ENCODE measurements around the gene FGF3.

The FGF3 gene

GRCh38 chr11:69841170-69841858 lies 22.1 kb upstream of the FGF3 start:
- no peaks in the 10 kb centered on the region for H3K36me3 Mint-ChIP-seq (ENCODE audit: insufficient read depth)
- DNase-seq (ENCODE audit: low spot score in 2 of 2) (no peak), ATAC-seq (replicated peaks; ENCODE audit: extremely low read depth, poor library complexity, severe bottlenecking) (no peak)
- peaks cover 5% of the 10 kb centered on the region for H3K4me1 Mint-ChIP-seq
- no peaks in the 10 kb centered on the region for H3K9me3 Mint-ChIP-seq
- peak overlapping the region; percentile 73 for H3K27ac Mint-ChIP-seq (ENCODE audit: low read depth)
- H3K27me3 Mint-ChIP-seq = peaks cover 11% of the 10 kb centered on the region
- H3K4me3 Mint-ChIP-seq = no peak overlapping the region

- DNase-seq (ENCODE audit: low spot score in 2 of 2) = no peak
- Mint-ChIP-seq H3K4me3 (no peak overlapping the region), H3K27me3 (peaks cover 19% of the 10 kb centered on the region), H3K9me3 (no peaks in the 10 kb centered on the region), H3K27ac (ENCODE audit: low read depth) (peak overlapping the region; percentile 73), H3K36me3 (ENCODE audit: insufficient read depth) (no peaks in the 10 kb centered on the region), H3K4me1 (peaks cover 5% of the 10 kb centered on the region)
- no peak for ATAC-seq (replicated peaks; ENCODE audit: extremely low read depth, poor library complexity, severe bottlenecking)
Measured at GRCh38 chr11:69840371-69841169, 21.4 kb upstream of the FGF3 start.

- H3K27ac Mint-ChIP-seq (ENCODE audit: low read depth) = no peak overlapping the region
- no peak for DNase-seq (ENCODE audit: low spot score in 2 of 2)
- H3K4me3 Mint-ChIP-seq = no peak overlapping the region
- no peaks in the 10 kb centered on the region for H3K9me3 Mint-ChIP-seq
- no peaks in the 10 kb centered on the region for H3K36me3 Mint-ChIP-seq (ENCODE audit: insufficient read depth)
- peaks cover 29% of the 10 kb centered on the region for H3K27me3 Mint-ChIP-seq
- peaks cover 5% of the 10 kb centered on the region for H3K4me1 Mint-ChIP-seq
- no peak for ATAC-seq (replicated peaks; ENCODE audit: extremely low read depth, poor library complexity, severe bottlenecking)
Measured at GRCh38 chr11:69839516-69839915, 20.3 kb upstream of the FGF3 start.

- Mint-ChIP-seq H3K4me3 (no peak overlapping the region), H3K4me1 (peaks cover 5% of the 10 kb centered on the region), H3K9me3 (no peaks in the 10 kb centered on the region), H3K27me3 (peaks cover 47% of the 10 kb centered on the region), H3K36me3 (ENCODE audit: insufficient read depth) (no peaks in the 10 kb centered on the region), H3K27ac (ENCODE audit: low read depth) (no peak overlapping the region)
- DNase-seq (ENCODE audit: low spot score in 2 of 2) (no peak), ATAC-seq (replicated peaks; ENCODE audit: extremely low read depth, poor library complexity, severe bottlenecking) (no peak)
Measured at GRCh38 chr11:69837791-69838190, 18.6 kb upstream of the FGF3 start.

GRCh38 chr11:69836401-69836800 lies 17.2 kb upstream of the FGF3 start:
- H3K9me3 Mint-ChIP-seq = no peaks in the 10 kb centered on the region
- ATAC-seq (replicated peaks; ENCODE audit: extremely low read depth, poor library complexity, severe bottlenecking) (no peak), DNase-seq (ENCODE audit: low spot score in 2 of 2) (no peak)
- no peaks in the 10 kb centered on the region for H3K36me3 Mint-ChIP-seq (ENCODE audit: insufficient read depth)
- H3K27me3 Mint-ChIP-seq = peaks cover 60% of the 10 kb centered on the region
- H3K27ac Mint-ChIP-seq (ENCODE audit: low read depth) = no peak overlapping the region
- H3K4me1 Mint-ChIP-seq = peaks cover 2% of the 10 kb centered on the region
- H3K4me3 Mint-ChIP-seq = no peak overlapping the region

- Mint-ChIP-seq H3K27me3 (peaks cover 66% of the 10 kb centered on the region), H3K9me3 (no peaks in the 10 kb centered on the region), H3K36me3 (ENCODE audit: insufficient read depth) (no peaks in the 10 kb centered on the region), H3K27ac (ENCODE audit: low read depth) (no peak overlapping the region), H3K4me3 (no peak overlapping the region), H3K4me1 (no peaks in the 10 kb centered on the region)
- no peak for ATAC-seq (replicated peaks; ENCODE audit: extremely low read depth, poor library complexity, severe bottlenecking)
- no peak for DNase-seq (ENCODE audit: low spot score in 2 of 2)
Measured at GRCh38 chr11:69834811-69835800, 15.9 kb upstream of the FGF3 start.

GRCh38 chr11:69834251-69834650 lies 15.0 kb upstream of the FGF3 start:
- Mint-ChIP-seq H3K4me1 (no peaks in the 10 kb centered on the region), H3K27ac (ENCODE audit: low read depth) (no peak overlapping the region), H3K4me3 (no peak overlapping the region), H3K9me3 (no peaks in the 10 kb centered on the region), H3K27me3 (peaks cover 66% of the 10 kb centered on the region), H3K36me3 (ENCODE audit: insufficient read depth) (no peaks in the 10 kb centered on the region)
- no peak for ATAC-seq (replicated peaks; ENCODE audit: extremely low read depth, poor library complexity, severe bottlenecking)
- no peak for DNase-seq (ENCODE audit: low spot score in 2 of 2)

- Mint-ChIP-seq H3K4me1 (no peaks in the 10 kb centered on the region), H3K27me3 (peaks cover 60% of the 10 kb centered on the region), H3K9me3 (no peaks in the 10 kb centered on the region), H3K27ac (ENCODE audit: low read depth) (no peak overlapping the region), H3K4me3 (no peak overlapping the region), H3K36me3 (ENCODE audit: insufficient read depth) (no peaks in the 10 kb centered on the region)
- no peak for ATAC-seq (replicated peaks; ENCODE audit: extremely low read depth, poor library complexity, severe bottlenecking)
- DNase-seq (ENCODE audit: low spot score in 2 of 2) = no peak
Measured at GRCh38 chr11:69832561-69833413, 13.6 kb upstream of the FGF3 start.

- Mint-ChIP-seq H3K4me3 (no peak overlapping the region), H3K36me3 (ENCODE audit: insufficient read depth) (no peaks in the 10 kb centered on the region), H3K27ac (ENCODE audit: low read depth) (no peak overlapping the region), H3K4me1 (no peaks in the 10 kb centered on the region), H3K27me3 (peaks cover 60% of the 10 kb centered on the region), H3K9me3 (no peaks in the 10 kb centered on the region)
- no peak for ATAC-seq (replicated peaks; ENCODE audit: extremely low read depth, poor library complexity, severe bottlenecking)
- DNase-seq (ENCODE audit: low spot score in 2 of 2) = no peak
Measured at GRCh38 chr11:69831985-69832384, 12.8 kb upstream of the FGF3 start.

GRCh38 chr11:69830086-69830485 lies 10.9 kb upstream of the FGF3 start:
- no peak for DNase-seq (ENCODE audit: low spot score in 2 of 2)
- H3K36me3 Mint-ChIP-seq (ENCODE audit: insufficient read depth) = no peaks in the 10 kb centered on the region
- no peaks in the 10 kb centered on the region for H3K9me3 Mint-ChIP-seq
- peaks cover 43% of the 10 kb centered on the region for H3K27me3 Mint-ChIP-seq
- no peak for ATAC-seq (replicated peaks; ENCODE audit: extremely low read depth, poor library complexity, severe bottlenecking)
- H3K27ac Mint-ChIP-seq (ENCODE audit: low read depth) = no peak overlapping the region
- H3K4me3 Mint-ChIP-seq = no peak overlapping the region
- H3K4me1 Mint-ChIP-seq = no peaks in the 10 kb centered on the region

- H3K27me3 Mint-ChIP-seq = peaks cover 40% of the 10 kb centered on the region
- H3K4me3 Mint-ChIP-seq = no peak overlapping the region
- no peaks in the 10 kb centered on the region for H3K4me1 Mint-ChIP-seq
Measured at GRCh38 chr11:69828971-69829344, 9.7 kb upstream of the FGF3 start.

More at GRCh38 chr11:69828971-69829344, 9.7 kb upstream of the FGF3 start:
- H3K27ac Mint-ChIP-seq (ENCODE audit: low read depth) = no peak overlapping the region
- no peaks in the 10 kb centered on the region for H3K36me3 Mint-ChIP-seq (ENCODE audit: insufficient read depth)
- ATAC-seq (replicated peaks; ENCODE audit: extremely low read depth, poor library complexity, severe bottlenecking) (no peak), DNase-seq (ENCODE audit: low spot score in 2 of 2) (no peak)
- no peaks in the 10 kb centered on the region for H3K9me3 Mint-ChIP-seq
